Measurements from ENCODE around the gene AHCYL1. TPM values are rescaled to one million over a fixed set of nuclear protein-coding genes. Genes with fewer than 3 reads are reported as not detected.

Gene AHCYL1
- polyA plus RNA-seq, 1 experiment, result 133 TPM

GRCh38 chr1:110007046-110007830 is 22.7 kb downstream of the AHCYL1 start:
- POLR2A ChIA-PET, result no interaction called here

DNA sequence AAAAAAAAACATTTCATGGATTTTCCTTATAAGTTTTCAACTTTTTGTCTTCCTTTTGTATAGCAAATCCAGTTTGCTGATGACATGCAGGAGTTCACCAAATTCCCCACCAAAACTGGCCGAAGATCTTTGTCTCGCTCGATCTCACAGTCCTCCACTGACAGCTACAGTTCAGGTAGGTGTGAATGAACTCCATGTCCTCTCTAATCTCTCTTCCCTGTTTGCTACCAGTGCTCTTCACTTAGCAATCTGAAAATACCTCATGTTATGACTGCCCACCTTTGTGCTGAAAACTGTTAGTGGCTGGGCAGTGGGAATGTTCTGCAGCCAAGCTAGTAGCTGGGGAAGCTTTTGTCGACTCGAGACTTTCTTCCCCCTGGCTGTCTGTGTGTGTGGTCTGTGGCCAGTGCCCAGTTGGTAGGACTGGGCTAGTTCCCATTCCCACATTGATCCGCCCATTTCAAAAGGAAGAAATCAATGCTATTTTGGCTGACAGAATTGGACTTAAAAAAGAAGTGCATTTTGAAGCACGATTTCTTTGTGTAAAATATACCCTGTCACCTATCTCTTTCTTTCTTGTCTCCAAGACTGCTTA is 24.5 kb downstream of the AHCYL1 start:
- Histone ChIP-seq H3K27me3 (ENCODE audit: control insufficient read depth, insufficient read depth, low read length) (no peaks in the 10 kb centered on the region), H3K4me3 (ENCODE audit: low read depth, low read length) (no peak overlapping the region), H3K9me3 (ENCODE audit: control insufficient read depth, insufficient read depth, low read length) (no peaks in the 10 kb centered on the region), H3K27ac (ENCODE audit: low read depth, low read length) (no peak overlapping the region)
- ChIA-PET CTCF (interaction anchor here (0.6 to 8.1 kb wide), 3 partner anchors 25 to 233 kb away, joined by 3 to 118 read pairs (median 4); no protein-coding TSS in a partner anchor), POLR2A (no interaction called here)
- TF ChIP-seq CTCF (IDR thresholded peaks at IDR 0.05; ENCODE audit: low read depth, low read length), result no peak
- no peak for DNase-seq (ENCODE audit: low read depth, low spot score)

More at GRCh38 chr1:110007046-110007830, 22.7 kb downstream of the AHCYL1 start:
- Histone ChIP-seq H3K27me3 (ENCODE audit: control insufficient read depth, insufficient read depth, low read length) (no peaks in the 10 kb centered on the region), H3K9me3 (ENCODE audit: control insufficient read depth, insufficient read depth, low read length) (no peaks in the 10 kb centered on the region), H3K27ac (ENCODE audit: low read depth, low read length) (no peak overlapping the region), H3K4me3 (ENCODE audit: low read depth, low read length) (no peak overlapping the region)
- DNase-seq (ENCODE audit: low read depth, low spot score), result no peak
- no peak for TF ChIP-seq CTCF (IDR thresholded peaks at IDR 0.05; ENCODE audit: low read depth, low read length)
- CTCF ChIA-PET, result interaction anchor here (0.5 to 8.1 kb wide), 9 partner anchors 9 to 489 kb away, joined by 3 to 118 read pairs (median 5); partner anchors contain the start of gene AHCYL1

- POLR2A ChIA-PET, result interaction anchor here (0.6 kb wide), 2 partner anchors 26 to 229 kb away, joined by 3 to 4 read pairs; no protein-coding TSS in a partner anchor
- Histone ChIP-seq H3K4me3 (ENCODE audit: low read depth, low read length) (no peak overlapping the region), H3K27ac (ENCODE audit: low read depth, low read length) (no peak overlapping the region), H3K9me3 (ENCODE audit: control insufficient read depth, insufficient read depth, low read length) (no peaks in the 10 kb centered on the region), H3K27me3 (ENCODE audit: control insufficient read depth, insufficient read depth, low read length) (no peaks in the 10 kb centered on the region)
- CTCF ChIA-PET, result interaction anchor here (0.8 to 8.1 kb wide), 12 partner anchors 11 to 479 kb away, joined by 3 to 118 read pairs (median 6); partner anchors contain the start of gene AHCYL1
- DNase-seq (ENCODE audit: low read depth, low spot score), result peak; percentile 34
- peak; percentile 69 for TF ChIP-seq CTCF (IDR thresholded peaks at IDR 0.05; ENCODE audit: low read depth, low read length)
Observed at GRCh38 chr1:110011527-110012041, 27.0 kb downstream of the AHCYL1 start.

GRCh38 chr1:110012100-110012780 is 27.7 kb downstream of the AHCYL1 start:
- POLR2A ChIA-PET, result interaction anchor here (0.6 kb wide), 1 partner anchor 230 kb away, joined by 4 read pairs; no protein-coding TSS in a partner anchor

More at GRCh38 chr1:110012100-110012780, 27.7 kb downstream of the AHCYL1 start:
- Histone ChIP-seq H3K9me3 (ENCODE audit: control insufficient read depth, insufficient read depth, low read length) (no peaks in the 10 kb centered on the region), H3K27ac (ENCODE audit: low read depth, low read length) (no peak overlapping the region), H3K27me3 (ENCODE audit: control insufficient read depth, insufficient read depth, low read length) (no peaks in the 10 kb centered on the region), H3K4me3 (ENCODE audit: low read depth, low read length) (no peak overlapping the region)
- no peak for TF ChIP-seq CTCF (IDR thresholded peaks at IDR 0.05; ENCODE audit: low read depth, low read length)
- CTCF ChIA-PET, result interaction anchor here (0.6 to 8.1 kb wide), 11 partner anchors 10 to 480 kb away, joined by 3 to 118 read pairs (median 8); partner anchors contain the start of gene AHCYL1
- DNase-seq (ENCODE audit: low read depth, low spot score), result no peak

Measured in AG04450 (cell line).